ENCODE data around the gene MYO5C. TPM values are rescaled to one million over a fixed set of nuclear protein-coding genes. Genes with fewer than 3 reads are reported as not detected.

The MYO5C gene
- total and polyA plus RNA-seq, 10 donors: 0.53 to 23.4 (median 14.7) TPM

GRCh38 chr15:52154896-52155865 lies 140.4 kb downstream of the MYO5C start:
- Histone ChIP-seq H3K27ac (peak overlapping the region in 1 of 8 donors; percentile 16), H3K27me3 (replicated peaks in 1 of 7) (no peaks in the 10 kb centered on the region), H3K4me1 (peaks cover 0 to 7% (median 0%) of the 10 kb centered on the region in 6 donors), H3K36me3 (peaks cover 3 to 59% (median 24%) of the 10 kb centered on the region in 6 donors), H3K4me3 (no peak overlapping the region), H3K9me3 (no peaks in the 10 kb centered on the region)
- no peak for TF ChIP-seq POLR2A (IDR thresholded peaks at IDR 0.05)
- TF ChIP-seq POLR2AphosphoS5 (IDR thresholded peaks at IDR 0.05): no peak
- no peak for TF ChIP-seq CTCF (IDR thresholded peaks at IDR 0.05 in 8 of 11, conservative IDR thresholded peaks at IDR 0.05 in 3 of 11)
- DNase-seq: no peak
- WGBS, 5 donors: 54 to 82% (median 74%) methylated on average over 7 to 8 of the region's 8 CpGs
- intact Hi-C loops (cut with DNase I; ENCODE audit: low total_unique reads): no loop called here

GRCh38 chr15:52153900-52154895 lies 141.4 kb downstream of the MYO5C start:
- Histone ChIP-seq H3K4me1 (peaks cover 0 to 7% (median 0%) of the 10 kb centered on the region in 6 donors), H3K27ac (no peak overlapping the region), H3K36me3 (peaks cover 2 to 59% (median 32%) of the 10 kb centered on the region in 6 donors), H3K9me3 (no peaks in the 10 kb centered on the region), H3K27me3 (replicated peaks in 1 of 7) (no peaks in the 10 kb centered on the region), H3K4me3 (no peak overlapping the region)
- intact Hi-C loops (cut with DNase I; ENCODE audit: low total_unique reads): no loop called here
- TF ChIP-seq POLR2A (IDR thresholded peaks at IDR 0.05) (no peak), POLR2AphosphoS5 (IDR thresholded peaks at IDR 0.05) (no peak), CTCF (IDR thresholded peaks at IDR 0.05 in 8 of 11, conservative IDR thresholded peaks at IDR 0.05 in 3 of 11) (no peak)
- WGBS, 5 donors: 94 to 97% (median 97%) methylated on average over 12 of the region's 12 CpGs
- DNase-seq: no peak

GRCh38 chr15:52151353-52151752 lies 144.3 kb downstream of the MYO5C start:
- no peaks in the 10 kb centered on the region for H3K27me3 ChIP-seq (replicated peaks in 1 of 7)
- H3K36me3 ChIP-seq: peaks cover 0 to 80% (median 47%) of the 10 kb centered on the region in 6 donors
- H3K9me3 ChIP-seq: no peaks in the 10 kb centered on the region
- 70 to 87% (median 87%) methylated on average over 4 of the region's 4 CpGs for WGBS, 5 donors
- no peak for DNase-seq
- intact Hi-C loops (cut with DNase I; ENCODE audit: low total_unique reads): no loop called here
- no peak overlapping the region for H3K4me3 ChIP-seq
- TF ChIP-seq CTCF (IDR thresholded peaks at IDR 0.05 in 8 of 11, conservative IDR thresholded peaks at IDR 0.05 in 3 of 11) (no peak), POLR2AphosphoS5 (IDR thresholded peaks at IDR 0.05) (no peak), POLR2A (IDR thresholded peaks at IDR 0.05) (no peak)
- no peak overlapping the region for H3K27ac ChIP-seq
- peaks cover 0 to 3% (median 0%) of the 10 kb centered on the region in 6 donors for H3K4me1 ChIP-seq
